ENCODE results near the gene CLBA1.
"Not testable (repeated sequence)": the region's sequence is repeated elsewhere in the genome, so short reads cannot be mapped to it uniquely, and the experiment has no call there.

CLBA1 gene

GRCh38 chr14:104950701-104951100 is 34.9 kb upstream of the CLBA1 start:
- H3K36me3 ChIP-seq (ENCODE audit: insufficient read depth, low read depth, low read length); H3K27ac ChIP-seq (ENCODE audit: low read length); H3K9ac ChIP-seq (ENCODE audit: low read depth, low read length); H3K4me3 ChIP-seq (ENCODE audit: low read length); H3K9me3 ChIP-seq (ENCODE audit: insufficient read depth, low read depth, low read length); H3K27me3 ChIP-seq (ENCODE audit: insufficient read depth, low read length); H3K4me1 ChIP-seq (ENCODE audit: insufficient read depth, low read length): not testable (repeated sequence)

- H3K4me1 ChIP-seq (ENCODE audit: insufficient read depth, low read length); H3K4me3 ChIP-seq (ENCODE audit: low read length); H3K36me3 ChIP-seq (ENCODE audit: insufficient read depth, low read depth, low read length); H3K9ac ChIP-seq (ENCODE audit: low read depth, low read length); H3K27ac ChIP-seq (ENCODE audit: low read length); H3K27me3 ChIP-seq (ENCODE audit: insufficient read depth, low read length); H3K9me3 ChIP-seq (ENCODE audit: insufficient read depth, low read depth, low read length): not testable (repeated sequence)
These were observed 33.5 kb upstream of the CLBA1 start for GRCh38 chr14:104951863-104952657.

GRCh38 chr14:104953097-104953496 is 32.5 kb upstream of the CLBA1 start:
- no peaks in the 10 kb centered on the region for H3K36me3 ChIP-seq (ENCODE audit: insufficient read depth, low read depth, low read length)
- no peak overlapping the region for H3K27ac ChIP-seq (ENCODE audit: low read length)
- H3K4me1 ChIP-seq (ENCODE audit: insufficient read depth, low read length), result no peaks in the 10 kb centered on the region
- no peak overlapping the region for H3K4me3 ChIP-seq (ENCODE audit: low read length)
- no peak overlapping the region for H3K9ac ChIP-seq (ENCODE audit: low read depth, low read length)
- no peaks in the 10 kb centered on the region for H3K27me3 ChIP-seq (ENCODE audit: insufficient read depth, low read length)
- H3K9me3 ChIP-seq (ENCODE audit: insufficient read depth, low read depth, low read length), result peaks cover 2% of the 10 kb centered on the region; the same call in 1 of the 2 replicates

GRCh38 chr14:104953896-104954656 is 31.5 kb upstream of the CLBA1 start:
- Histone ChIP-seq H3K27ac (ENCODE audit: low read length) (no peak overlapping the region), H3K27me3 (ENCODE audit: insufficient read depth, low read length) (no peaks in the 10 kb centered on the region), H3K9ac (ENCODE audit: low read depth, low read length) (no peak overlapping the region), H3K9me3 (ENCODE audit: insufficient read depth, low read depth, low read length) (no peaks in the 10 kb centered on the region), H3K4me3 (ENCODE audit: low read length) (no peak overlapping the region), H3K4me1 (ENCODE audit: insufficient read depth, low read length) (no peaks in the 10 kb centered on the region), H3K36me3 (ENCODE audit: insufficient read depth, low read depth, low read length) (no peaks in the 10 kb centered on the region)

GRCh38 chr14:104954746-104955395 is 30.7 kb upstream of the CLBA1 start:
- H3K27ac ChIP-seq (ENCODE audit: low read length), result no peak overlapping the region
- no peaks in the 10 kb centered on the region for H3K9me3 ChIP-seq (ENCODE audit: insufficient read depth, low read depth, low read length)
- no peaks in the 10 kb centered on the region for H3K4me1 ChIP-seq (ENCODE audit: insufficient read depth, low read length)
- H3K9ac ChIP-seq (ENCODE audit: low read depth, low read length), result no peak overlapping the region
- H3K27me3 ChIP-seq (ENCODE audit: insufficient read depth, low read length), result no peaks in the 10 kb centered on the region
- no peaks in the 10 kb centered on the region for H3K36me3 ChIP-seq (ENCODE audit: insufficient read depth, low read depth, low read length)
- H3K4me3 ChIP-seq (ENCODE audit: low read length), result no peak overlapping the region

GRCh38 chr14:104955396-104955770 is 30.2 kb upstream of the CLBA1 start:
- Histone ChIP-seq H3K9ac (ENCODE audit: low read depth, low read length) (no peak overlapping the region), H3K9me3 (ENCODE audit: insufficient read depth, low read depth, low read length) (no peaks in the 10 kb centered on the region), H3K27ac (ENCODE audit: low read length) (no peak overlapping the region), H3K4me1 (ENCODE audit: insufficient read depth, low read length) (no peaks in the 10 kb centered on the region), H3K27me3 (ENCODE audit: insufficient read depth, low read length) (no peaks in the 10 kb centered on the region), H3K4me3 (ENCODE audit: low read length) (no peak overlapping the region), H3K36me3 (ENCODE audit: insufficient read depth, low read depth, low read length) (no peaks in the 10 kb centered on the region)

GRCh38 chr14:104956290-104956890 is 29.2 kb upstream of the CLBA1 start:
- no peak overlapping the region for H3K27ac ChIP-seq (ENCODE audit: low read length)
- no peaks in the 10 kb centered on the region for H3K9me3 ChIP-seq (ENCODE audit: insufficient read depth, low read depth, low read length)
- H3K36me3 ChIP-seq (ENCODE audit: insufficient read depth, low read depth, low read length), result no peaks in the 10 kb centered on the region
- no peak overlapping the region for H3K4me3 ChIP-seq (ENCODE audit: low read length)
- H3K27me3 ChIP-seq (ENCODE audit: insufficient read depth, low read length), result no peaks in the 10 kb centered on the region
- H3K4me1 ChIP-seq (ENCODE audit: insufficient read depth, low read length), result no peaks in the 10 kb centered on the region
- no peak overlapping the region for H3K9ac ChIP-seq (ENCODE audit: low read depth, low read length)

GRCh38 chr14:104957146-104958113 is 28.2 kb upstream of the CLBA1 start:
- no peaks in the 10 kb centered on the region for H3K9me3 ChIP-seq (ENCODE audit: insufficient read depth, low read depth, low read length)
- H3K9ac ChIP-seq (ENCODE audit: low read depth, low read length), result no peak overlapping the region
- H3K4me3 ChIP-seq (ENCODE audit: low read length), result no peak overlapping the region
- H3K27me3 ChIP-seq (ENCODE audit: insufficient read depth, low read length), result no peaks in the 10 kb centered on the region; the same call in 1 of the 2 replicates
- H3K4me1 ChIP-seq (ENCODE audit: insufficient read depth, low read length), result no peaks in the 10 kb centered on the region
- no peak overlapping the region for H3K27ac ChIP-seq (ENCODE audit: low read length)
- H3K36me3 ChIP-seq (ENCODE audit: insufficient read depth, low read depth, low read length), result no peaks in the 10 kb centered on the region

GRCh38 chr14:104964546-104964945 is 21.0 kb upstream of the CLBA1 start:
- H3K36me3 ChIP-seq (ENCODE audit: insufficient read depth, low read depth, low read length), result no peaks in the 10 kb centered on the region
- no peak overlapping the region for H3K9ac ChIP-seq (ENCODE audit: low read depth, low read length)
- peaks cover 10% of the 10 kb centered on the region; the same call in 1 of the 2 replicates for H3K4me1 ChIP-seq (ENCODE audit: insufficient read depth, low read length)
- H3K27ac ChIP-seq (ENCODE audit: low read length), result no peak overlapping the region
- no peak overlapping the region for H3K4me3 ChIP-seq (ENCODE audit: low read length)
- H3K27me3 ChIP-seq (ENCODE audit: insufficient read depth, low read length), result peaks cover 36% of the 10 kb centered on the region
- H3K9me3 ChIP-seq (ENCODE audit: insufficient read depth, low read depth, low read length), result no peaks in the 10 kb centered on the region

- peaks cover 36% of the 10 kb centered on the region for H3K27me3 ChIP-seq (ENCODE audit: insufficient read depth, low read length)
- no peak overlapping the region for H3K27ac ChIP-seq (ENCODE audit: low read length)
- H3K4me1 ChIP-seq (ENCODE audit: insufficient read depth, low read length), result peaks cover 10% of the 10 kb centered on the region; the same call in 1 of the 2 replicates
- H3K9me3 ChIP-seq (ENCODE audit: insufficient read depth, low read depth, low read length), result no peaks in the 10 kb centered on the region
- H3K4me3 ChIP-seq (ENCODE audit: low read length), result no peak overlapping the region
- H3K9ac ChIP-seq (ENCODE audit: low read depth, low read length), result no peak overlapping the region
- H3K36me3 ChIP-seq (ENCODE audit: insufficient read depth, low read depth, low read length), result no peaks in the 10 kb centered on the region
These were observed 19.9 kb upstream of the CLBA1 start for GRCh38 chr14:104965561-104966231.

All from iPS-20b (cell line).